Right cardiac atrium (tissue), 5 donors: ENCODE data around the gene TIGIT. TPM values are rescaled to one million over a fixed set of nuclear protein-coding genes. Genes with fewer than 3 reads are reported as not detected.
A peak's percentile ranks its signal among the peaks of the same experiment; 100 is the strongest.

ENCODE experiments used
- ATAC-seq, 2 donors: fragments of 200-7000 bp; cut with Tn5 transposase; one replicate each; pipeline versions ENCODE4 v1.8.0 to v1.9.1; 2020; ENCODE audit warnings: moderate library complexity in 2 of 2, mild to moderate bottlenecking in 1 of 2
- DNase-seq, 3 donors: peaks; one replicate each; pipeline ENCODE4 v3.0.0-alpha.2; 2020
- H3K27ac ChIP-seq: one replicate; pipeline ENCODE4 v1.5.1; 2013; ENCODE audit warnings: mild to moderate bottlenecking, low read length, control low read depth, moderate library complexity
- H3K27me3 ChIP-seq: one replicate; pipeline ENCODE4 v1.6.1; 2013; ENCODE audit not compliant: control insufficient read depth, insufficient read depth
- H3K4me1 ChIP-seq: one replicate; pipeline ENCODE4 v1.6.1; 2013; ENCODE audit warnings: low read length; ENCODE audit not compliant: control insufficient read depth, insufficient read depth
- H3K4me3 ChIP-seq: one replicate; pipeline ENCODE4 v1.5.1; 2013; ENCODE audit warnings: low read length, control low read depth
- H3K9me3 ChIP-seq: one replicate; pipeline ENCODE4 v1.6.1; 2013; ENCODE audit warnings: low read length; ENCODE audit not compliant: control insufficient read depth
- WGBS: extraction: QIAGEN DNeasy Blood & Tissue Kit; methylation state at CpG from one replicate; pipeline ENCODE4 v1.1.7; 2013; 5-methylcytosine and 5-hydroxymethylcytosine counted together
- intact Hi-C, 4 donors: fragments of 100-400 bp; cut with DNase I; formaldehyde crosslinking; loops; one replicate each; pipeline versions ENCODE4 v1.11.0 to v1.14.0; 2022 to 2023
- polyA plus RNA-seq: library from polyadenylated mRNA; stranded (reverse); fragments of 200-250 nt; gene quantifications from one replicate; pipeline ENCODE4 v1.2.3, GENCODE V29; 2013
- total RNA-seq, 4 donors: library from RNA; stranded (reverse); fragmentation: NEBNext Ultra II Directional; extraction: Animal tissue kit (Norgen Biotek cat#: 25700); gene quantifications; one replicate each; pipeline ENCODE4 v1.2.1, GENCODE V29; 2021
- donor health status: healthy with polysubstance abuse.
- donor health status: DM: no; HTN: yes; CAD: no.
- donor health status: DM: no; HTN: no; CAD: no.
- donor health status: DM: no; HTN: yes; CAD: no; lungs with severe emphysema.
- donor health status: DM: yes; HTN: yes; CAD: no.

Gene TIGIT
- total and polyA plus RNA-seq, 5 donors = 0.07 to 0.53 (median 0.17) TPM; not detected in 1

DNA sequence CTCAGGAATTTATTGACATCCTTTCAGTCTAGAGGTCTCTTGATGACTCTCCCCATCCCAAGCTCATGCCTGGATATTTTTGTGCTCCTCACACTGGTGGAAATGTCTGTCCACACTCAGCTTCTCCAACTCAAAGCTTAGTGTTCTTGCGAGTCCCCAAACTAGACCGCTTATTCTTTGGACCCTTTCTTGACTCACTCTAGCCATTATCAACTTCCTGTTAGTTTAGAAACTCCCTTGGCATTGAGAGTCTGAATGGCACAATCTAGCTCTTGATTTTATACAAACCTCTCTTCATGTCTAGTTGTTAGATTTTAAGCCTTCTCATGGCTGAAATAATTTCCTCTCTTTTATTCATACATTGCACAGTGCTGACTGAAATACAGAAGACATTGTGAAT lies 19.6 kb downstream of the TIGIT start:
- no peak overlapping the region for H3K4me3 ChIP-seq
- WGBS = 91% methylated on average over 2 of the region's 2 CpGs
- no peaks in the 10 kb centered on the region for H3K4me1 ChIP-seq
- DNase-seq (no peak), ATAC-seq (no peak)
- H3K27me3 ChIP-seq = no peaks in the 10 kb centered on the region
- H3K9me3 ChIP-seq = no peaks in the 10 kb centered on the region
- H3K27ac ChIP-seq = no peak overlapping the region
- intact Hi-C loops = no loop called here

DNA sequence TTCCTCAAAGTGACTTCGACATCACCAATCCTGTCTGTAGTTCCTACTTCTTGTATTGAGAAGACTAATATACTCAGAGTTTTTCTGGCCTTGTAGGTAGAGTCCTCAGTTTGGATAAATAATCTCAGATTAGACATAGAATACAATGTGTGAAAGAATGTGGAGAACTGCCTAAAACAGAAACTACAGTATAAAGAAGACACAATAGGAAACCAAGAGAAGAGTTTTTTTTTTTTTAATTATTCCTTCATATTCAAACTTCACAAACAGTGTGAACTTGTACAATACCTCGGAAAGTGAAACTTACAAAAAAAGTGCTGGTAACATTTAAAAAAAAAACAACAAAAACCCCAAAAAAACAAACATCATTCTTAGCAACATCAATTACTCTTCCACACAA lies 20.5 kb downstream of the TIGIT start:
- no peaks in the 10 kb centered on the region for H3K27me3 ChIP-seq
- 96% methylated on average over 2 of the region's 2 CpGs for WGBS
- H3K9me3 ChIP-seq = no peaks in the 10 kb centered on the region
- ATAC-seq = no peak
- no peak for DNase-seq
- H3K27ac ChIP-seq = no peak overlapping the region
- no peaks in the 10 kb centered on the region for H3K4me1 ChIP-seq
- intact Hi-C loops = no loop called here
- H3K4me3 ChIP-seq = no peak overlapping the region

DNA sequence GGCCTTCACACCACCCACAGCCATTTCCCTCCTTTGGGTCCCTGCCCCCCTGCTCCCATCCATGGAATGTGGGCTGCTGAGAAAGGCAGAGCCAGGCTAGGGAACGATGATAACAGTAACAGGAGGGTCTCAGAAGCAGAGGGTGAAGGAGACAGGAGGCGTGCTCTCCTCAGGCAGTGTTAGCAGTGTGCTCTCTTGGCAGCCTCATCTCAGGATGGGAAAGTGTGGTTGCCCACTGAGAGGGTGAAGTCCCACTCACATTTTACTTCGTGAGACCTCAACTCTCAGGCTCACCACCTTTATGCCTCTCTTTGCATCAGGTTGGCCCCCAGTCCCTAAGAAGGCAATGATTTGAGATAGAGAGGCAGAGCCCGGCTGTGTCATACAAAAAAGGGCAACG lies 24.5 kb downstream of the TIGIT start:
- no peaks in the 10 kb centered on the region for H3K27me3 ChIP-seq
- H3K4me1 ChIP-seq = peaks cover 3% of the 10 kb centered on the region
- WGBS = 82% methylated on average over 5 of the region's 5 CpGs
- no peak overlapping the region for H3K27ac ChIP-seq
- ATAC-seq = peak in 1 of 2 donors; percentile 43
- intact Hi-C loops = no loop called here
- H3K4me3 ChIP-seq = no peak overlapping the region
- DNase-seq = no peak
- H3K9me3 ChIP-seq = no peaks in the 10 kb centered on the region

DNA sequence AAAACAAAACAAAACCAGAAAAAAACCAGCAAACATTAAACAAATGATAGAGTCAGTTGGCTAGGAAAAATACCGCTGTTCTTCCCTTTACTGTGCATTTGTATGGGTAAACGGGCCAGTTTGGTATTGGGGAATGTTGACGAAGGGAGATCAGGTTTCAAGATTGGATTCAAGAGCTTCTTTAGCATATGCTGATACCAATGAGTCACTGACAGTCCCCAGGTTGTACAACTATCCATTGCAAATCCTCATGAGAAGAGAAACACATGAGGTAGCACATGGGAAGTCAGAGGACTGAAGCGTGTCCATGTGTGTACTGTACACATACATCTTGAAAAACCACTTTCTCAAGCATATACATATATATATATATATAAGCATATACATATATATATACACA lies 25.6 kb downstream of the TIGIT start:
- H3K4me3 ChIP-seq = no peak overlapping the region
- ATAC-seq (no peak), DNase-seq (no peak)
- WGBS = 80% methylated on average over 4 of the region's 4 CpGs
- no peak overlapping the region for H3K27ac ChIP-seq
- intact Hi-C loops = no loop called here
- H3K27me3 ChIP-seq = no peaks in the 10 kb centered on the region
- H3K4me1 ChIP-seq = peaks cover 3% of the 10 kb centered on the region
- H3K9me3 ChIP-seq = no peaks in the 10 kb centered on the region

DNA sequence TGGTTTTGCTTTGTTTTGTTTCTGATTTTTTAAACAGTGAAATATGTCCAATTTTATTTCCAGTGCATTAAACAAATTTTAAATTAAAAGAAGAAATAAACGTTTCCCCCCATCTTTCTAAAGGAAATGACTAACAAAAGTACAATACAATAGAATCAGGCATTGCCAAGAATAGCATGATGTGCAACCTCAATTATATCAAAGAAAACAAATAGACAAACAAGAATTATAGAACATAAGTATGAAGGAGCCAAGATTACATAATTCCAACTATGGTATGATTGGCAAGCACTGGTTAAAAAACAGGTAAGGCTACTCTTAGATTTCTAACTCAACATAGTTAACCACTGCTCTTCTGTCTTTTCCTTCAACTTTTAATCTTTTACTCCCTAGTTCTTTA lies 26.4 kb downstream of the TIGIT start:
- no peak overlapping the region for H3K27ac ChIP-seq
- 58% methylated on average over 1 of the region's 1 CpG for WGBS
- no peaks in the 10 kb centered on the region for H3K27me3 ChIP-seq
- intact Hi-C loops = no loop called here
- no peak overlapping the region for H3K4me3 ChIP-seq
- no peak for ATAC-seq
- peaks cover 3% of the 10 kb centered on the region for H3K4me1 ChIP-seq
- H3K9me3 ChIP-seq = no peaks in the 10 kb centered on the region
- no peak for DNase-seq

DNA sequence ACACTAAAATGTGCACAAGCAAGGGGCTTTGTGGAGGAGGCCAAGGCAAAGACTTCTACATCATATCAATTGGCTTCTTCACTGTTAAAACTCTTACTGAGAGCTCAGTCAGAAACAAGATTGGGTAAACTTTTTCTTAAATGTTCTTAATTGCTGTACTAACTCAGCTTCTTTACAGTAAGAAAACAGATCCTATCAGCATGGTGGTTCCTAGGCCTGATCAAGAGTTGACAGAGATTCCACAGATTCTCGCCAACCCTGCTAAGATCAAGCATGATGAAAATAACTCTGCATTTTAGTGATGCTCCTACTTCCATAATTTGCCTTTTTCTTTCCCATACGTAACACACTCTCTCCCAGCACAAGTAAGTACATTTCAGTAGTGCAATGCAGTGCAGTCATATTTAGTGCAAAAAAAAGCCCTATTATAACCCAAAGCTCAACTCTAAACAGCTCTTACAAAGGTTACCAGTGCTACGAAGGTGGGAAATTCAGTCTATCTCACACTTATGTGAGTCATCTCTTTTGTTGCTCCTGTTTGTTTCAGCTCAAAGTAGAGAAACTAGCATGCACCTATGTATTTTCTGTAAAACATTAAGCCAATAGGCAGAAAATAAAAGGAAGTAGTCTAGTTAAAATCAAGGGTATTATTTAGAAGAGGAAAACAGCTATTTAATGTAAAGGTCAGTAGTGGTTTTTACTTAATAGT lies 29.9 kb downstream of the TIGIT start:
- DNase-seq (no peak), ATAC-seq (no peak)
- WGBS = 91% methylated on average over 3 of the region's 3 CpGs
- H3K27me3 ChIP-seq = no peaks in the 10 kb centered on the region
- H3K4me3 ChIP-seq = no peak overlapping the region
- intact Hi-C loops = no loop called here
- peaks cover 3% of the 10 kb centered on the region for H3K4me1 ChIP-seq
- no peak overlapping the region for H3K27ac ChIP-seq
- H3K9me3 ChIP-seq = no peaks in the 10 kb centered on the region

DNA sequence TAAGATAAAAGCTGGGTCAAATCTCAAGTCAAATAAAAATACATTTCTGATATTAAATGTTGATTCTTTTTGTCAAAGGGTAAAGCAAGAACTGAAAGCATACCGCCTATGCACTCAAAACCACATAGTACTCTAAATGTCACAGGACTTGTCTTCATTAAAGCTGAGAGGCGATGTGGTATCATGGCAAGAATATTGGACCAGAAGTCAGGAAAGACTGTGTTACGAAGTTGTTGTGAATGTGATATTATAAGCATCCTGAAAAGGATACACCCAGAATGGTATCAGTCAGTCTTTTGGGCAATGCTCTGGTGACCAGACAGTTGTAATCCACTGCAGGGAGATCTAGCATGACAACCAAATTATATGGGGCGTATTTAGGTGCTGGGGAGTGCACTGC lies 33.8 kb downstream of the TIGIT start:
- Histone ChIP-seq H3K27me3 (no peaks in the 10 kb centered on the region), H3K27ac (no peak overlapping the region), H3K4me3 (no peak overlapping the region), H3K4me1 (no peaks in the 10 kb centered on the region), H3K9me3 (no peaks in the 10 kb centered on the region)
- WGBS = 95% methylated on average over 4 of the region's 4 CpGs
- DNase-seq = no peak
- intact Hi-C loops = no loop called here
- ATAC-seq = no peak

DNA sequence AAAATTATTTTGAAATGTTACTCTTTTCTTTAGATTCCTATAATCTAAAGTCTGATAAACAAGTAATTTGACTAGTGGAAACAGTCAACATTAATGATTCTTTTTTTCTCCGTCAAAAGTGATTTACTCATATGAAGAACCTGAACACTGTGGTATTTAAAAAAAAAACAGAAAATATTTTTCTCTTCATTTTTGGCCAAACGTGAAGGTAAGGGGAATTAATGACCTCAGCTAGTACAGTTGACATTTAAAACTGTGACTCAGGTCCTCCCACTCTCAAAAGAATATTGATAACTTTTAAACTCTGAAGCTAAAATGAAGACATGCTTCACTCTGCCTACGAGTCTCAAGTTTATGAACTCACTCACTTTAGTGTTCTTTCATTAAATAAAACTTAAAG lies 34.5 kb downstream of the TIGIT start:
- DNase-seq (no peak), ATAC-seq (no peak)
- WGBS = 81% methylated on average over 3 of the region's 3 CpGs
- no peaks in the 10 kb centered on the region for H3K9me3 ChIP-seq
- intact Hi-C loops = no loop called here
- no peaks in the 10 kb centered on the region for H3K4me1 ChIP-seq
- H3K4me3 ChIP-seq = no peak overlapping the region
- no peaks in the 10 kb centered on the region for H3K27me3 ChIP-seq
- H3K27ac ChIP-seq = no peak overlapping the region

DNA sequence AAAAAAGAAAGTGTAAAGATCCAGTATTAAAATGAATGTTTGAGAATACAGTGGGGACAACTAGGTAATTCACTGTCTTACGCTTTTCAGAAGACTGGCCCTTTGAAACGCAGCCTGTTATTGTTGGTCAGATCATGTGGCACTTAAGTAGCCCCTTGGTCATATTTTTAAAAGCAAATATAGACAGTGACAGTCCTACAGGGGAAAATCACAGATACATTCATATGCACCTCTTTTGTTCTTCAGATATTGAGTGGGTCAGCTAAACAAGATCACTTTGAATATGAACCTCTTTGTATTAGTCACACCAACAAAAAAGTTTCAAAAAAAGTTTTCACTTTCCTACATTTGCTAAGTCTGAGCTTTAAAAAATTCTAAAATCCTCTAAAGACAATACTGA lies 36.0 kb downstream of the TIGIT start:
- intact Hi-C loops = no loop called here

DNA sequence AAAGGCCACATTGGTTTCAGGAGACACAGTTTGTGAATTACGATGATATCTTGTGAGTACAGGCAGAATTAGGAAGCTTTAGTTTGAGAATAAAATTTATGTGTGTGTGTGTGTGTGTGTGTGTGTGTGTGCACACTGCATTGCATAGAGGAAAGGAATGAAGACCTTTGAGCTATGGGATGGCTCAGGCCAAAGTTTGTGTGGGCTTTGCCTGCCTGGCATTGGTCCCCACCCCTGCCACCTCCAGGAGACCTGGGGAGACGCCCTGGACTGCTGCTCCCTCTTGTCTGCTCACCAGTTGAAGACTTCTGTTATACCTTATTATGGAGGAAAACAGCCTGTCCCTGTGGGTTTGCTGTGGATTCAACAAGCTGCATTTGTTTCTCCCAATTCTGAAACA lies 37.2 kb downstream of the TIGIT start:
- Histone ChIP-seq H3K9me3 (no peaks in the 10 kb centered on the region), H3K4me1 (no peaks in the 10 kb centered on the region), H3K27me3 (no peaks in the 10 kb centered on the region), H3K4me3 (no peak overlapping the region), H3K27ac (no peak overlapping the region)
- DNase-seq (no peak), ATAC-seq (no peak)
- intact Hi-C loops = no loop called here
- 98% methylated on average over 2 of the region's 2 CpGs for WGBS

More for the DNA sequence above, 36.0 kb downstream of the TIGIT start:
- no peaks in the 10 kb centered on the region for H3K4me1 ChIP-seq
- ATAC-seq (no peak), DNase-seq (no peak)
- 98% methylated on average over 2 of the region's 2 CpGs for WGBS
- no peak overlapping the region for H3K27ac ChIP-seq
- no peak overlapping the region for H3K4me3 ChIP-seq
- H3K27me3 ChIP-seq = no peaks in the 10 kb centered on the region
- no peaks in the 10 kb centered on the region for H3K9me3 ChIP-seq

DNA sequence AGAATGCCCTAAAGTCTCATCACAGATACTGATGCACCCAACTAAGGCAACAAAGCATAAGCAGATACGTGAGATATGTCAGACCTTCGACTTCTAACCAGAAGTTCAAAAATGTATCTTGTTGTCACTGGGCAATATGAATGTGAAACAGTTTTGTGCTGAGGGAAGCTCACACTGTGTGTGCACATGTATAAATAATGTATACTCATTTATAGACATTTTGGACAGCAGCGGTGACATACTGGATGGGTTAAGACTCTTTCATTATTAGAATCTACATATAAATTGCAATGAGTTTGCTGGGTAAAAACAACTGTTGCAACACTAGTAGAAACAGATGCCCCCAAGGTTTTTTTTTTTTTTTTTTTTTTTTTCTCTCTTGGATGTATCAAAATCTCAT lies 37.9 kb downstream of the TIGIT start:
- Histone ChIP-seq H3K4me3 (no peak overlapping the region), H3K9me3 (no peaks in the 10 kb centered on the region), H3K27ac (no peak overlapping the region), H3K27me3 (no peaks in the 10 kb centered on the region), H3K4me1 (no peaks in the 10 kb centered on the region)
- ATAC-seq (no peak), DNase-seq (no peak)
- WGBS = 97% methylated on average over 3 of the region's 3 CpGs
- intact Hi-C loops = no loop called here
